Stimulated activated naive CD8-positive, alpha-beta T cell treated with anti-CD3 and anti-CD28 coated beads, Interleukin-15, amount 100 ng/mL, for 72 hours (primary cell): ENCODE results near the gene DLG5.

Experiments
- ATAC-seq: fragments of 150-1000 bp; cut with Tn5 transposase; 2 replicates; pipeline ENCODE4 v1.10.0; 2021; ENCODE audit warnings: mild to moderate bottlenecking, moderate library complexity
- DNase-seq, 2 donors: peaks; one replicate each; pipeline ENCODE4 v3.0.0; 2021 to 2022
- H3K27ac Mint-ChIP-seq, 2 donors: one replicate each; pipeline ENCODE4 v1.8.0; 2022; ENCODE audit warnings: mild to moderate bottlenecking in 2 of 2, mixed read lengths in 2 of 2, moderate library complexity in 2 of 2
- H3K27me3 Mint-ChIP-seq: one replicate; pipeline ENCODE4 v1.8.0; 2022; ENCODE audit warnings: mixed read lengths
- H3K4me1 Mint-ChIP-seq: one replicate; pipeline ENCODE4 v1.8.0; 2022; ENCODE audit warnings: mild to moderate bottlenecking, mixed read lengths
- H3K4me3 Mint-ChIP-seq, 2 donors: one replicate each; pipeline ENCODE4 v1.8.0; 2022; ENCODE audit warnings: mild to moderate bottlenecking in 2 of 2, mixed read lengths in 2 of 2, moderate library complexity in 1 of 2
- H3K9me3 Mint-ChIP-seq, 2 donors: one replicate each; pipeline ENCODE4 v1.8.0; 2022; ENCODE audit warnings: mixed read lengths in 2 of 2

DLG5 gene

DNA sequence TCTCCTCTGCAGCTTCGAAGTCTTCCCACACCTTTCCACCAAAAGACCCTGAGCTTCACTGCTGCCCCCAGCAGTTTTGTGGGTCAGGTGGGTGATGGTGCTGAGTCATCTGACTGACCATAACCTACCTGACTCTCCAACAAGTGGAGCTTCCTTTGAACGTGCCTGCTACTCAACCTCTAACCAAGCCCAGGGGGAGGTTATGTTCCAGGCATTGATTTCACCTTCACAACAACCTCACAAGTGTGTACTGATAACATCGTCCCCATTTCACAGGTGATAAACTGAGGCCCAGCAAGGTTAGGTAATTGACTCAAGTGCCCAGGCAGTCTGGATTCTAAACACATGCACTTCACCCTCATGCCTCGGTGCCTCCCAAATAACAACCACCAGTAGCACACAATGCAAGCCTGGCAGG is 66.7 kb downstream of the DLG5 start:
- ATAC-seq (no peak), DNase-seq (no peak)
- H3K4me1 Mint-ChIP-seq = no peaks in the 10 kb centered on the region
- no peaks in the 10 kb centered on the region for H3K9me3 Mint-ChIP-seq
- no peaks in the 10 kb centered on the region for H3K27me3 Mint-ChIP-seq
- H3K27ac Mint-ChIP-seq = peak overlapping the region in 1 of 2 donors; percentile 63
- no peak overlapping the region for H3K4me3 Mint-ChIP-seq

DNA sequence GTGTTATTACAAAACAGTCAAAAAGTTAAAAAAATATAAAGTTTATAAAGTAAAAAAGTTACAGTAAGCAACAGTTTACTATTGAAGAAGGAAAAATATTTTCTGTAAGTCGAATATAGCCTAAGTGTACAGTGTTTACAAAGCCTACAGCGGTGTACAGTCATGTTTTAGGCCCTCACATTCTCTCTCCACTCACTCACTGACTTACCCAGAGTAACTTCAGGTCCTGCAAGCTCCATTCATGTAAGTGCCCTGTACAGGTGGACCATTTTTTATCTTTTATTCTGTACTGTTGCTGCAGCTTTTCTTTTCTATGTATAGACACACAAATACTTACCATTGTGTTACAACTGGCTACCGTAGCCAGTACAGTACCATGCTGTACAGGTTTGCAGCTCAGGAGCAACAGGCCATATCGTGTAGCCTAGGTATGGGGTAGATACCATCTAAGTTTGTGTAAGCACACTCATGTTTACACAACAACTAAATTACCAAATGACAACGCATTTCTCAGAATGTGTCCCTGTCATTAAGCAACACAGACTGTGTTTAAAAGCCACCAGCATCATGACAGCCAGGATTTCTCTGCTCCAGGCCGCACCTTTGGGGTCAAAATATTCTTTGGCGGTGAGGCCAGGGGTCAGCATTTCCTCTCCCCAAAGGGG is 67.2 kb downstream of the DLG5 start:
- Mint-ChIP-seq H3K4me3 (no peak overlapping the region), H3K27me3 (no peaks in the 10 kb centered on the region), H3K4me1 (no peaks in the 10 kb centered on the region), H3K27ac (peak overlapping the region in 1 of 2 donors; percentile 54), H3K9me3 (no peaks in the 10 kb centered on the region)
- ATAC-seq (no peak), DNase-seq (no peak)

DNA sequence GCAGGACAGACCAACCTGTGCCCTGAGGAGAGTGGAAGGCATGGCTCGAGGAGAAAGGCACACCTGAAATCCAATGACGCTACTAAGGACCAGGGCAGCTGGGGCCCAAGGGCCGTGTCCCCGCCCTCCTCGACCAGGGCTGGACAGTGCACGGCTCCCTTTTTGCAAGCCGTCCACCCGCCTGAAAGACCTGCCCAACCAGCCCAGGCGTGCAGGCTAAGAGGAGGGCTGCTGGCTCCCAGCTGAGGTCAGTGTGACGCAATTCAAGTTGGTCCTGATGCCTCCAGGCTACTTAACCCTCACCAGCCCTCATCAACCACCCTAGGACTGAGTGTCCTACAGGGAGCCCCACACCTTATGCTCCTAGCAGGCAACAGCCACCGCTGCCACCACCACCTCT is 69.3 kb downstream of the DLG5 start:
- ATAC-seq (peak; percentile 20), DNase-seq (no peak)
- H3K4me3 Mint-ChIP-seq = no peak overlapping the region
- no peaks in the 10 kb centered on the region for H3K27me3 Mint-ChIP-seq
- no peaks in the 10 kb centered on the region for H3K9me3 Mint-ChIP-seq
- H3K27ac Mint-ChIP-seq = no peak overlapping the region
- no peaks in the 10 kb centered on the region for H3K4me1 Mint-ChIP-seq

GRCh38 chr10:77856566-77856965 is 70.0 kb downstream of the DLG5 start:
- Mint-ChIP-seq H3K4me3 (no peak overlapping the region), H3K4me1 (no peaks in the 10 kb centered on the region), H3K27ac (no peak overlapping the region), H3K9me3 (no peaks in the 10 kb centered on the region), H3K27me3 (no peaks in the 10 kb centered on the region)
- ATAC-seq = no peak
- no peak for DNase-seq

DNA sequence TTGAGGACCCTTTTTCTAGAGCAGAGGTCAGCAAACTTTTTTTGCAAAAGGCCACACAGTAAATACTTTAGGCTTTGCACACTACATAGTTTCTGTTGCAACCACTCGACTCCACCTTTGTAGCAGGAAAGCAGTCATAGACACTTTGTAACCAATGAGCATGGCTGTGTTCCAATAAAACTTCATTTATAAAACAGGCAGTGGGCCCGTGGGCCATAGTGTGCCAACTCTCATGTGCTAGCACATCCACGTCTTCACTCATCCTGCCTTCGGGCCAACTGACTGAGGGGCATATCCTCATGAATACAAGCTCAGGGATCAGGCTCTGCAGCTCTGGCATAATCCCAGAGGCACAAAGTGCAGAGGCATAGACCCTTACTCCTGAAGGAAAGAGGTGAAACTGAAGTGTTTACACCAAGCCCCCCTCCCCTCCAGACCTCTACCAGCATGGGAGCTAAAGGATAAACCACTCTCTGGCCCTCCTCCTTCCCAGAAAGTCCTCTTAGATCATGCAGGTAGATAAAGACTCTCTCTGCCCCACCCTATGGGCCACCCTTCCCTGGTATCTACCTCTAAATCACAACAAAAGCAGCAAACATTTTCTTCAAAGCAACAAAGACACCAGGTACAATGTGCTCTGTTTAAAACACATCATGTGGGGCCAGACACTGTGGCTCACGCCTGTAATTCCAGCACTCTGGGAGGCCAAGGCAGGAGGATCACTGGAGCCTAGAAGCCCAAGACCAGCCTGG is 71.0 kb downstream of the DLG5 start:
- H3K27ac Mint-ChIP-seq = no peak overlapping the region
- no peaks in the 10 kb centered on the region for H3K27me3 Mint-ChIP-seq
- no peak overlapping the region for H3K4me3 Mint-ChIP-seq
- ATAC-seq (no peak), DNase-seq (no peak)
- H3K9me3 Mint-ChIP-seq = no peaks in the 10 kb centered on the region
- no peaks in the 10 kb centered on the region for H3K4me1 Mint-ChIP-seq

DNA sequence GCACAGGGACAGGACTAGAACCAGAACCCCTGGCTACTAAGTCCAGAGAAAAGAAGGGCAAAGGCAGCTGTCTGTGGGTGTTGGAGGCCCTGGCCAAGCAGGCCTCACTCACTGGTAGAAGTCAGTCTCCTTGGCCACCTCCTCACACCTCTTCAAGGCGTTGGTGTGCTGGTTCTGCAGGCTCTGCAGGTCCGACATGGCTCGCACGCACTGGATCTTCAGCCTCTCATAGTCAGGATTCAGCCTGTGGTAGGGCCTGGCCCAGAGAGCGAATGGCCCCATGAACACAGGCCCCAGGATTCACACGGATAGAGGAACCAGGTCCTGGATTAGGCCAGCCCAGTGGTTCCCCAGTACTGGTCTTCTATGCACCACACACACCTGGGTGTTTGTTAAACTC is 72.4 kb downstream of the DLG5 start:
- ATAC-seq (no peak), DNase-seq (no peak)
- Mint-ChIP-seq H3K27ac (no peak overlapping the region), H3K4me3 (no peak overlapping the region), H3K27me3 (no peaks in the 10 kb centered on the region), H3K4me1 (no peaks in the 10 kb centered on the region), H3K9me3 (no peaks in the 10 kb centered on the region)

DNA sequence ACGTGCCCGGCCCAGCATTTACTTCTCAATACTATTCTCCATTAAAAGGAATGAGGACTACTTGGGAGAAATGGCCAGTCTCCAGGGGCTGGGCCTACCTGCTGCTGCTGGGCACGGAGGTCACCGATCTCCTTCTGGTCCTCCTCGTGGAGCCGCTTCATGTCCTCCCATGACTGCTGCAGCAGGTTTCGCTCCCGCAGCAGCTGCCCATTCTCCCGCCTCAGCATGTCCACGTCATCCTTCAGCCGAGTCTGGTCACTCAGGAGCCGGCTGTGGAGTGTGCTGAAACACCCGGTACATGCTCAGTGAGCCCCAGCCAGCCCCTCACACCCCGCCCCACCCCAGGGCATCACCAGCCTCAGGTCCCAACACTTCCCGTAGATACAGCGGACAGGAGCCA is 73.3 kb downstream of the DLG5 start:
- ATAC-seq = no peak
- no peak for DNase-seq
- H3K4me3 Mint-ChIP-seq = no peak overlapping the region

GRCh38 chr10:77850620-77851231 is 75.8 kb downstream of the DLG5 start:
- Mint-ChIP-seq H3K27me3 (no peaks in the 10 kb centered on the region), H3K27ac (no peak overlapping the region), H3K4me3 (no peak overlapping the region), H3K9me3 (no peaks in the 10 kb centered on the region), H3K4me1 (peaks cover 5% of the 10 kb centered on the region)
- ATAC-seq = peak; percentile 33
- DNase-seq = no peak

More for the DNA sequence above, 73.3 kb downstream of the DLG5 start:
- H3K27ac Mint-ChIP-seq = no peak overlapping the region
- no peaks in the 10 kb centered on the region for H3K27me3 Mint-ChIP-seq
- H3K4me1 Mint-ChIP-seq = no peaks in the 10 kb centered on the region
- no peaks in the 10 kb centered on the region for H3K9me3 Mint-ChIP-seq

DNA sequence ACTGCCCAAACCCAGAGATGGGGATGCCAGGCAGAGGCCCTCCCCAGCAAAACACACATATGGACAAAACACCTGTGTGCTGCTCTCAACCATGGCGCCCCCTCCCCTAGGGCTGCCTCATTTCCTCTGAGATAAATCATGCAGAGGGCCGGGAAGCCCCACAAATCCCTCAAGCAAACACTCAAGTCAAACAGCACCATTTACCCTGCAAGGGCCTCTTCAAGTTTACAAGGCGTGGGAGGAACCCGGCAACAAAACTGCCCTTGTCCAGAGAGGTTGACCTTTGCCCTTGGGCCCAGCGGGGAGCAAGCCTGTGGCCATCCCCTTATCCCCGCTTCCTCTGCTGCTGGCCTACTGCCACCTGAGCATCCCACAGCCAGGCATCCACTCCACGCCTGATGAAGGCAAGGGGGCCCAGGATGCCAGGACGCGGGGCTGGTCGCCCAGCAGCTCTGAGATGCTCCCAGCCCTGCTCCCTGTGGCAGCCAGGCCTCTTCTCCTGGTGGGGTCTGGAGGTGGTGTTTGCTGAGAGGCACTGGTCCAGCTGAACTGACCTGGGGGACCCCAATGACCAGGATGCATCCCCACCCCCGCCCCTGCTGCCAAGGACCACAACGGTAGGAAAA is 77.4 kb downstream of the DLG5 start:
- no peaks in the 10 kb centered on the region for H3K9me3 Mint-ChIP-seq
- DNase-seq (no peak), ATAC-seq (no peak)
- H3K4me3 Mint-ChIP-seq = no peak overlapping the region
- no peaks in the 10 kb centered on the region for H3K27me3 Mint-ChIP-seq
- peaks cover 12% of the 10 kb centered on the region for H3K4me1 Mint-ChIP-seq
- H3K27ac Mint-ChIP-seq = no peak overlapping the region

DNA sequence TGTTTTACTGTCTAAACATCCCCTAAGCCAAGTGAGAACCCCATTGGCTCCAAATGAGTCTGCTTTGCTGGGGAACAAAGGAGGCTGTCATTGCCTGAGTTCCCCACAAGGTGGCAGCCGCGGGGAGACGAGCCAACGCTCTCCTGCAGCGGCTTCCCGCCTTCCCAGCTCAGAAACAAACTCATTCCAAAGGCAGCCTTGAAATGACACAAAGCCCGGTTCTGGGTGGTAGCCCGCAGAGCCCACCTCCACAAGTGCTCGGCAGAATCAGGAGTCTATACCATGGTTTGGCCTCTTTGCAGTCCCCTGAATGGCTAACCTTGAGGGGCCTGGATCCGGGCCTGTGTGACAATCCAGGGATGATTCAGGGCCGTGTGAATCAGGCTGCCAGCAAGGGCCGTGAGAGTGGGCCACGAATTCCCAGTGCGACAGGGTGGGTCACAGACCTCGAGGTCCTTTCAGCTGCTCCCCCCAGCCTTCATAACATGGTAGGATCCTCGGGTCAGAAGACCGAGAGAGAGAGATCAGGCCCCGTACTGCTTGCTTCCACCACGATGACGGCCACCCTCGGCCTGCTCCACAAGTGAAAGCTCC is 79.7 kb downstream of the DLG5 start:
- ATAC-seq = peak; percentile 64
- Mint-ChIP-seq H3K9me3 (no peaks in the 10 kb centered on the region), H3K27me3 (no peaks in the 10 kb centered on the region), H3K27ac (no peak overlapping the region), H3K4me3 (no peak overlapping the region), H3K4me1 (peaks cover 12% of the 10 kb centered on the region)
- peak; percentile 43 to 58 for DNase-seq

DNA sequence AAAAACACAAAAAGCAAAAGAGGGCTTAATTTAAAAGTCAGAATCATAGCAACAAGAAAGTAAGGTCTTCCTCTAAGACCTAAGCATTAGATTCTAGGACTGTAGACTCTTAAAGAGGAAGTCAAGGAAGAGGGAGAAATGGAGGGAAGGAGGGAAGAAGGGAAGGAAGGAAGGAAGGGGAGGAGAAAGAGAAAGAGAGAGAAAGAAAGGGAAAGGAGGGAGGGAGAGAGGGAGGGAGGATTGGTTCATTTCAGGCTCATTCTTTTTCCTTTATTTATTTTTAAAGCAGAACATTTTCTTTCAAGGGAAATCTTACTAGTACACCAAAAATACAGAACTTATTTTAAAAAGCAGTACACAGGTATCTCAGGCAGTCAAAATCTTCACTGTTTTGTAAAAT is 81.1 kb downstream of the DLG5 start:
- Mint-ChIP-seq H3K27ac (no peak overlapping the region), H3K4me3 (no peak overlapping the region), H3K4me1 (peaks cover 12% of the 10 kb centered on the region), H3K27me3 (no peaks in the 10 kb centered on the region), H3K9me3 (no peaks in the 10 kb centered on the region)
- ATAC-seq = no peak
- no peak for DNase-seq

DNA sequence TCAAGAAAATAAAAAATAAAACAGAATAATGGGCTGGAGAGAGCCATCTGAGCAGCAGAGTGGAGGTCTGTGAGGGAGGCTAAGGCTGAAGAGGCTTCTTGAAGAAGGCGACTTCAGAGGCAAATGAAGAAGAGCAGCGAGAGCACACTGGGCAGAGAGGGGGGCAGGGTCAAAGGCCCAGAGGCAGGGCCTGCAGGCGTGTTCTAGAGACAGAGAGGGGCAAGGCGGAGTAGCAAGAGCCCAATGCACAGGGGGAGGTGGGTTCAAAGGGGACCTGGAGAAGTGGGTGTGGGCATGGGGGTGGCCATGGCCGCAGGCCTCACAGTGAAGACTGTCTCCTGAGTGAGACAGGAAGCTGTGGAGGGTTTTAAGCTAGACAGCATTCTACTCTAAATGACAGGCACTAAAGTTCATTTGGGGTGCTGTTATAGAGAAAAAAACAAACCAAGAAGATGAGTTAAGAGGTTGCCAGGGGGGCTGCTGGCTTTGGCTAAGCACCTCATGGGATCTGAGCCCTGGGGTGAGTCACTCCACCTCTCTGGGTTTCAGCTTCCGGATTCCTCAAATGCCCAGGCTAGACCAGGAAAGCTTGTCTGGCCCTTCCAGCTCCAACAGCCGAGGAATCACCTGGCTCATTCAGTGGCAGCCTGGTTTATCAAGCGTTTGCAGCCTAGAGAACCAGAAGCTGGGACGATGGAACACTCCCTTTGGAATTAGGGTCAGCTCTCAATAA is 81.7 kb downstream of the DLG5 start:
- Mint-ChIP-seq H3K27ac (peak overlapping the region in 1 of 2 donors; percentile 82), H3K4me1 (peaks cover 12% of the 10 kb centered on the region), H3K9me3 (no peaks in the 10 kb centered on the region), H3K27me3 (no peaks in the 10 kb centered on the region), H3K4me3 (no peak overlapping the region)
- no peak for DNase-seq
- ATAC-seq = peak; percentile 27

GRCh38 chr10:77844177-77844576 is 82.4 kb downstream of the DLG5 start:
- Mint-ChIP-seq H3K9me3 (no peaks in the 10 kb centered on the region), H3K4me1 (peaks cover 12% of the 10 kb centered on the region), H3K4me3 (no peak overlapping the region), H3K27ac (peak overlapping the region in 1 of 2 donors; percentile 82), H3K27me3 (no peaks in the 10 kb centered on the region)
- ATAC-seq (no peak), DNase-seq (no peak)

- no peak overlapping the region for H3K4me3 Mint-ChIP-seq
Observed at GRCh38 chr10:77843264-77843663, 83.3 kb downstream of the DLG5 start.

GRCh38 chr10:77842652-77843212 is 83.8 kb downstream of the DLG5 start:
- no peaks in the 10 kb centered on the region for H3K9me3 Mint-ChIP-seq
- no peak for DNase-seq
- H3K27ac Mint-ChIP-seq = no peak overlapping the region
- ATAC-seq = no peak
- peaks cover 14% of the 10 kb centered on the region for H3K4me1 Mint-ChIP-seq
- no peak overlapping the region for H3K4me3 Mint-ChIP-seq
- no peaks in the 10 kb centered on the region for H3K27me3 Mint-ChIP-seq

More at GRCh38 chr10:77843264-77843663, 83.3 kb downstream of the DLG5 start:
- Mint-ChIP-seq H3K27me3 (no peaks in the 10 kb centered on the region), H3K4me1 (peaks cover 12% of the 10 kb centered on the region), H3K27ac (no peak overlapping the region), H3K9me3 (no peaks in the 10 kb centered on the region)
- ATAC-seq (no peak), DNase-seq (no peak)
